ENCODE data around the gene SLC39A8. TPM values are rescaled to one million over a fixed set of nuclear protein-coding genes. Genes with fewer than 3 reads are reported as not detected.
A peak's percentile ranks its signal among the peaks of the same experiment; 100 is the strongest.

Gene SLC39A8
- total RNA-seq, 2 experiments from 2014 or later, result 79.6 to 83.0 TPM

DNA sequence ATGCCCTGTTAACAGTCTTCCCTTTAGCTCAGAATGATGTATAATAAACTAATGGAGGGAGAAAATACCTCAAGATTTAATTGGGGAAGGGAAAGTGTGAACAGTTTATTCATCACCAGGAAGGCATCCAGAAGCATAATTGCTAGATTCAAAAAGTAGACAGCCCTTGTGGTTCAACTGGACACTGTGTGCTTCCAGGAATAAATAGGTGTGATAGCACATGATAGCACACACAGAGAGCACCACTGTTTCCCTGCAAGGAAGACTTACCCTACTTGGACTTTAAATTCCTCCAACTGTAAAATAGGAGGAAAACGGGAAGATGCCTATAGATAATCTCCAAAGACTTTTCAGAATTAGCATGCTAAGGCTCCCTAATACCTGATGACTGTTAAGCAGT lies 27.8 kb downstream of the SLC39A8 start:
- H3K27me3 Mint-ChIP-seq (ENCODE audit: low read depth), result no peaks in the 10 kb centered on the region
- no peak for DNase-seq
- H3K36me3 Mint-ChIP-seq (ENCODE audit: low read depth), result peaks cover 51% of the 10 kb centered on the region
- ChIA-PET CTCF (interaction anchor here (2.3 kb wide), 1 partner anchor 18 kb away, joined by 7 read pairs; no protein-coding TSS in a partner anchor), POLR2A (no interaction called here)
- H3K4me3 Mint-ChIP-seq, result no peak overlapping the region
- H3K4me1 Mint-ChIP-seq (ENCODE audit: low read depth), result peaks cover 18% of the 10 kb centered on the region
- peaks cover 4% of the 10 kb centered on the region for H3K9me3 Mint-ChIP-seq (ENCODE audit: insufficient read depth)
- ATAC-seq, result no peak
- H3K27ac Mint-ChIP-seq, result no peak overlapping the region

DNA sequence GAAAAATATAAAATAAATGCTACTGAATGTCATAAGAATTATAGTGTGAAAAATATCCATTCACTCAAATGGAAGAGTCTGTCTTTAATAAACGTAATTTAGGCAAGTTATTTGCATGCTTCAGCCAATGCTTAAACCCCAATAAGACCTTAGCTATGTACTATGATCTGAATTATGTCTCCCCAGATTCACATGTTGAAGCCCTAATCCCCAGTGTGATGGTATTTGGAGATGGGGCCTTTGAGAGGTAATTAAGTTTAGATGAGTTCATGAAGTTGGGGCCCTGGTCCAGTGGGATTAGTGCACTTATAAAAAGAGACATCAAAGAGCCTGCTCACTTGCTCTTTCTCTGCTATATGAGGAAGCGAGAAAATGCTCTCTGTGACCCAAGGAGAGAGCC lies 28.7 kb downstream of the SLC39A8 start:
- Mint-ChIP-seq H3K27me3 (ENCODE audit: low read depth) (no peaks in the 10 kb centered on the region), H3K9me3 (ENCODE audit: insufficient read depth) (peaks cover 4% of the 10 kb centered on the region), H3K4me3 (no peak overlapping the region), H3K27ac (no peak overlapping the region), H3K4me1 (ENCODE audit: low read depth) (peaks cover 12% of the 10 kb centered on the region), H3K36me3 (ENCODE audit: low read depth) (peaks cover 54% of the 10 kb centered on the region)
- POLR2A ChIA-PET, result interaction anchor here (1.0 kb wide), 1 partner anchor 10 kb away, joined by 3 read pairs; no protein-coding TSS in a partner anchor
- ATAC-seq, result no peak
- CTCF ChIA-PET, result no interaction called here
- no peak for DNase-seq

DNA sequence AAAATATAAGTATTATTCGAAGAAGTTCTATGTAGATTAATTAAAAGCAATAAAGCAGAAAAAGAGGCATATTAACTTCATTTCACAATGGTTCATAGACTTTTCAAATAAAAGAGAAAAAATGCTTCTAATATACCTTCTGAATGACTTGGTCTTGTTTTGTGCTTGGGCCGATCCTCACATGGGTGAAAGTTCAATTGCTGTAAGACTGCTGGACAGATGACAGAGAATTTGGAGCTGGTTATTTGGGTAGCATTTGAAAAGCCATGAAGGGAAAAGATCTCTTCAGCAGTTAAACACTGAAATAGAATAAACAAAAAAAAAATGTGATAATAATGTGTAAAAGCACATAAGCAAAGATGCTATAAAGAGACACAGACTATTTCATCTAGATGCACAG lies 29.8 kb downstream of the SLC39A8 start:
- H3K27ac Mint-ChIP-seq, result no peak overlapping the region
- DNase-seq (no peak), ATAC-seq (no peak)
- ChIA-PET CTCF (interaction anchor here (1.3 to 1.4 kb wide), 2 partner anchors 14 to 16 kb away, joined by 3 to 5 read pairs; no protein-coding TSS in a partner anchor), POLR2A (no interaction called here)
- no peak overlapping the region for H3K4me3 Mint-ChIP-seq
- peaks cover 3% of the 10 kb centered on the region for H3K4me1 Mint-ChIP-seq (ENCODE audit: low read depth)
- H3K36me3 Mint-ChIP-seq (ENCODE audit: low read depth), result peaks cover 51% of the 10 kb centered on the region
- H3K9me3 Mint-ChIP-seq (ENCODE audit: insufficient read depth), result peaks cover 4% of the 10 kb centered on the region
- no peaks in the 10 kb centered on the region for H3K27me3 Mint-ChIP-seq (ENCODE audit: low read depth)

DNA sequence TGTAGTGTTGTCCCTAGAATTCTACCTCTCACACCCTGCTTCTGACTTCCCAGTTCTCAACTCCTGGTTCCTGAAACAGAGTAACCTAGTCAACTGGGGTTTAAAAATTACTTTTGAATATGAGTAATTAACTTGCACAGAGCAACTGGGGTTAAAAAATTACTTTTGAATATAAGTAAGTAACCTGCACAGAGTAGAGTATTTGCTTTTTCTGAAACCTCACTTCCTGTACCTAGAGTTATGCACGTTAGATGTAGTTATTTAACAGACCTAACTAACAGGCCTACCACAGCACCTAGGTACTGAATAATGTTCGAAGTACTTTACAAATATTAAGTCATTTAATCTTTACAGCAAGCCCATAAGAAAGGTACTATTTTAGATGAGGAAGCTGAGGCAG lies 32.9 kb downstream of the SLC39A8 start:
- Mint-ChIP-seq H3K9me3 (ENCODE audit: insufficient read depth) (peaks cover 4% of the 10 kb centered on the region), H3K4me3 (no peak overlapping the region), H3K27ac (no peak overlapping the region), H3K27me3 (ENCODE audit: low read depth) (no peaks in the 10 kb centered on the region), H3K36me3 (ENCODE audit: low read depth) (peaks cover 54% of the 10 kb centered on the region), H3K4me1 (ENCODE audit: low read depth) (peaks cover 16% of the 10 kb centered on the region)
- CTCF ChIA-PET, result no interaction called here
- no peak for DNase-seq
- POLR2A ChIA-PET, result no interaction called here
- ATAC-seq, result no peak

DNA sequence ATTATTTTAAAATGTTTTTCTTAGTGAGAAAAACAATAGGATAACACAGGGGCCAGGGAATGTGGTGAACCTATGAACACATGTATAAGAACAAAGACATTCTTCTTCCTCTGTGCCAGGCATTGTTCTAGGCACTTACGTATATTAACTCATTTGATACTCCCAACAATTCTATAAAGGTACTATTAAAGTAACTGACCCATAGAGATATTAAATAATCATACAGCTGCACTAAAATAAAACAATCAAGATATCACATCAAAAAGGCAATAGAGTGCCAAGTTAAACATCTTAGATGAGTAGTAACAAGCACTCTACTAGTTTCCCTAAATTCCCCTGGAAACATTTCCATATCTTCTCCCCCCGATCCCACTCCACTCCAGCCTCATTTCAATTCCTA lies 33.4 kb downstream of the SLC39A8 start:
- ATAC-seq, result no peak
- peaks cover 16% of the 10 kb centered on the region for H3K4me1 Mint-ChIP-seq (ENCODE audit: low read depth)
- CTCF ChIA-PET, result interaction anchor here (2.6 kb wide), 1 partner anchor 12 kb away, joined by 8 read pairs; no protein-coding TSS in a partner anchor

DNA sequence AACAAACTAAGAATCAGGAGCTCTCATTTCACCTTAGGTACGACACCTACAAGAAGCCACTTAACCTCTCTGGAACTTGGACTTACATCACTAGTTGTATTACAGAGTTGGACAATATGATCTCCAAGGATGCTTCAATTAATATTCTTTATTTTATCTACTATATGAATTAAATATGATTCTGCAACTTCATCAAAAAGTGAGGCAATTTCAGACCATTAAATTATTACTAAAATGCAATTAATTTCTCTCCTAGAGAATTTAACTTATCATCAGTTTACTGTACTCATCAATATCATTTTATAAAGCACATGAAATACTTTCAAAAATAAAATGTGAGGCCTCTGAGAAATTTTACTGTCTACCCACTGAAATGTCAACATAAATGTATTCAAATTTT lies 33.9 kb downstream of the SLC39A8 start:
- H3K27ac Mint-ChIP-seq, result no peak overlapping the region
- DNase-seq (no peak), ATAC-seq (no peak)
- H3K4me3 Mint-ChIP-seq, result no peak overlapping the region
- H3K4me1 Mint-ChIP-seq (ENCODE audit: low read depth), result peaks cover 16% of the 10 kb centered on the region
- CTCF ChIA-PET, result interaction anchor here (2.6 kb wide), 1 partner anchor 12 kb away, joined by 8 read pairs; no protein-coding TSS in a partner anchor
- no peaks in the 10 kb centered on the region for H3K9me3 Mint-ChIP-seq (ENCODE audit: insufficient read depth)
- peaks cover 49% of the 10 kb centered on the region for H3K36me3 Mint-ChIP-seq (ENCODE audit: low read depth)
- POLR2A ChIA-PET, result no interaction called here
- H3K27me3 Mint-ChIP-seq (ENCODE audit: low read depth), result no peaks in the 10 kb centered on the region

More for the DNA sequence above, 33.4 kb downstream of the SLC39A8 start:
- no peaks in the 10 kb centered on the region for H3K27me3 Mint-ChIP-seq (ENCODE audit: low read depth)
- POLR2A ChIA-PET, result no interaction called here
- peaks cover 3% of the 10 kb centered on the region for H3K9me3 Mint-ChIP-seq (ENCODE audit: insufficient read depth)
- H3K36me3 Mint-ChIP-seq (ENCODE audit: low read depth), result peaks cover 49% of the 10 kb centered on the region
- DNase-seq, result no peak
- no peak overlapping the region for H3K27ac Mint-ChIP-seq
- H3K4me3 Mint-ChIP-seq, result no peak overlapping the region

DNA sequence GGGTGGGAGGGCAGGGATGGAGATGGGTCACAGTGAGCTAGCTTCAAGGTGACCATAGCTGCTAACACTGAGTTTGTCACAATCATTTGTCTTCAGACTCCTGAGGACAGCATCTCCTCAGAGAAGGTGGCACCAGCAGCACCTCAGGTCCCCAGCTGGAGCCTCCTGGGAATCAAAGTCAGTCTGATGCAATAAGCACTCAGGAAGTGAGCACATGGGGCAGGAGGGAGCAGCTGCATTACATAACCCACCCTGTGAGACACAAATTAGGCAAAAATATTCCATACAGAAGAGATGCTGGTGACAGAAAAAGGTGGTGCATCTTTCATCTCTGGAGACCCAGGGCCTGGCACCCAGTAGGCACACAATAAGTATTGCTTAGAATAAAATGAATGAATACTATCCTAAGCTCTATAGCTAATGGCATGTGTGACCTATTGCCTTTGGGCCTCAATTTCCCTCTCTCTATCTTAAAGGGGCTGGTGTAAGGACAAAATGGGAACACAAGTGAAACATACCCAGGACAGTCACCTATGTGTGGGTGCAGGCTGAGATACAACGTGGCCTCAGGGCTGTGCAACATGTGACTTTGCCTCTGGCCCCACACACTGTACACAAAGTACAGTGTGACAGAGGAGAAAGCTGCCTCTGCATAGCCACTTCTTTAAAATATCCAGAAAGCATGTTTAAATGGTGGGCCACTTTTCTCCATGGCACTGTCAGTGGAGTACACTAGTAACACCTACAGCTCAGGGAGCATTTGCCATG lies 37.1 kb downstream of the SLC39A8 start:
- no peak for DNase-seq
- peaks cover 16% of the 10 kb centered on the region for H3K4me1 Mint-ChIP-seq (ENCODE audit: low read depth)
- no peak for ATAC-seq
- H3K27me3 Mint-ChIP-seq (ENCODE audit: low read depth), result no peaks in the 10 kb centered on the region
- H3K27ac Mint-ChIP-seq, result peak overlapping the region; percentile 32
- CTCF ChIA-PET, result interaction anchor here (1.4 to 1.6 kb wide), 2 partner anchors 8 to 318 kb away, joined by 4 to 8 read pairs; no protein-coding TSS in a partner anchor
- H3K36me3 Mint-ChIP-seq (ENCODE audit: low read depth), result peaks cover 41% of the 10 kb centered on the region
- no peaks in the 10 kb centered on the region for H3K9me3 Mint-ChIP-seq (ENCODE audit: insufficient read depth)
- POLR2A ChIA-PET, result interaction anchor here (1.1 kb wide), 1 partner anchor 14 kb away, joined by 4 read pairs; no protein-coding TSS in a partner anchor
- H3K4me3 Mint-ChIP-seq, result no peak overlapping the region

DNA sequence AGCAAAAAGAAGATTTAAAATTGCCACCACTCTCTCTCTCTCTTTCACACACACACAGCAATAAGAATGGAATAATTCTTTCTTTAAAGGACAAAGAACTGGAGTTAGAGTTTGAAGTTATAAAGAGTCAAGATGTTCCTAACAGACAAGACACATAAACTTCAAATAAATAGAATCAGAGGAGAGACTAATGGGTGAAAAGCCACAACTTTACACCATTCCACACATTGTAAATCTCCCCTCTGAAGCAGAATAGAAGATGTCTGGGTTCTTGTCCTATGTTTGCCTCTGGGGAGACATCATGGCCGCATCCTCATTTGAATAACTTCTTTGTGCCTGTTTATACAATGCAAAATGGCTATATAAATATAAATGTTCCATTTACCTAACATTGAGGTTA lies 39.6 kb downstream of the SLC39A8 start:
- ATAC-seq (no peak), DNase-seq (no peak)
- Mint-ChIP-seq H3K27ac (no peak overlapping the region), H3K4me1 (ENCODE audit: low read depth) (peaks cover 13% of the 10 kb centered on the region), H3K36me3 (ENCODE audit: low read depth) (peaks cover 37% of the 10 kb centered on the region), H3K4me3 (no peak overlapping the region), H3K27me3 (ENCODE audit: low read depth) (no peaks in the 10 kb centered on the region), H3K9me3 (ENCODE audit: insufficient read depth) (no peaks in the 10 kb centered on the region)
- POLR2A ChIA-PET, result no interaction called here
- CTCF ChIA-PET, result no interaction called here

DNA sequence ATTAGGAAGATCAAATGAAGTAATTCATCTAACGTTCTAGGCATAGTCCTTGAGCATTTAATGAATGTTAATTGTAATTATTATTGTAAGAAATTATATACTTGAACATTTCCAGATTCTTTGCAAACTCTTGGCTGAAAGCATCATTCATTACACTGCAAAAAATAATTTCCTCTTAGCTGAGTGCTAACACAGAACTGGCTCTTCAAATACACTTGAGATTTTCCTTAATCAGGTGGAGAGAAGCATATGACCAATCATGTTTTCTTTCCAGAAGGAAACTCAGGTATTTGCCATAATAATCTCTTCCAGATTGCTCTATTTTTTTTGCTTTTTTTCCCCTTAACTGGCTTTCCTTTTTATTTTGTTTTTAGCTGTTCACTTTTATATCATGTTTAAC lies 42.5 kb downstream of the SLC39A8 start:
- Mint-ChIP-seq H3K27ac (no peak overlapping the region), H3K36me3 (ENCODE audit: low read depth) (peaks cover 25% of the 10 kb centered on the region), H3K4me1 (ENCODE audit: low read depth) (peaks cover 3% of the 10 kb centered on the region), H3K27me3 (ENCODE audit: low read depth) (no peaks in the 10 kb centered on the region), H3K4me3 (no peak overlapping the region), H3K9me3 (ENCODE audit: insufficient read depth) (no peaks in the 10 kb centered on the region)
- DNase-seq (no peak), ATAC-seq (no peak)
- POLR2A ChIA-PET, result no interaction called here
- CTCF ChIA-PET, result interaction anchor here (2.3 to 3.6 kb wide), 2 partner anchors 13 to 42 kb away, joined by 8 to 29 read pairs; partner anchors contain the start of gene SLC39A8

DNA sequence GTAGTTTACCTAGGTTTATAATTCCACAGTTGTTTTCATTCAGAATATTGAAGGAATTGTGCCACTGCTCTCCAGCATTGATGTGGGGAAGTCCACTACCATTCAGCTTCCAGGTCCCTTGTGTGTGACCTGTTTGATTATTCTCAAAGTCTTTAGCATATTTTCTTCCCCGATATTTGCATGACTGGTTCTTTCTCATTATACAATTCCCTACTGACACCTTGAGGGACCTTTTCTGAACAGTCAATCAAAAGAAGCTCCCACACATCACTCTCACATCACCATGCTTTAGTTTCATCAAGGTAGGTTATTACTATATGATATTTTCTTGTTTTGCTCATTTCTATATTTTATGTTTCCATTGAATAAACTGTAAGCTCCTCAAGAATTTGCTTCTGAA lies 44.1 kb downstream of the SLC39A8 start:
- ChIA-PET POLR2A (no interaction called here), CTCF (interaction anchor here (0.9 to 3.6 kb wide), 7 partner anchors 11 to 129 kb away, joined by 3 to 29 read pairs (median 3); no protein-coding TSS in a partner anchor)
- no peaks in the 10 kb centered on the region for H3K4me1 Mint-ChIP-seq (ENCODE audit: low read depth)
- H3K27ac Mint-ChIP-seq, result no peak overlapping the region
- H3K4me3 Mint-ChIP-seq, result no peak overlapping the region
- ATAC-seq (no peak), DNase-seq (no peak)
- H3K36me3 Mint-ChIP-seq (ENCODE audit: low read depth), result peaks cover 33% of the 10 kb centered on the region
- no peaks in the 10 kb centered on the region for H3K27me3 Mint-ChIP-seq (ENCODE audit: low read depth)
- H3K9me3 Mint-ChIP-seq (ENCODE audit: insufficient read depth), result no peaks in the 10 kb centered on the region

DNA sequence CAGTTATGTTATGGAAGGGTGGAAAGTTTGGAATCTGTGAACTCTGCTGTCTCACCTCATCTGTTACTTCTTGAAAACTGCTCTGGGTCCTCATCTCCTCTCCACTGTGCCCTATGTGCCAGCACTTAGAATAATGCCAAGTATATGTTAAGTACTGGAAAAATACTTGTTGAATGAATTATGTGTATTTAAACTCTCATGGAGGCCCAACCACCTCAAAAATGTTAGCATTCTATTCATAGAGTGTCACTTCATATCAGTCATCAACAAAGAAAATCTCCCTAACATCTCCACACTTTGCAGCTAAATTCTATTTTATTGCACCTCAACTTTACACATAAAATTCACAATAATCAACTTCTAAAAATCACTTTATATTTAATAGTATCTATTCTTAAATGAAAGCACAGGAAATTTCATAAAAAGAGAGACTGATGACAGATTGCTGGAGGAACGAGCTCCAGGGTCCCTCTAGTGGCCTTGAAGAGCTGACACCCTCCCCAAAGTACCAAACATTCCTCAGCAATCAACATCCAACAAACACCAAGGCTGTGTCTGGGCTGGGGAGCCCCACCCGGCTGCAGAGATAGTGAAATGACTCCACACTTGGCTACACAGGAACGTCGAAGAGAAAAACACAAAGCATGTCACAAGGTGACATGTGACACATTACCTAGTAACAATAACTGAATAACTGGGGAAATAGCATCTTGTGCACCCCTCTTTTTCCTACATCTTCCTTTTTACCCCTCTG lies 45.8 kb downstream of the SLC39A8 start:
- ChIA-PET CTCF (interaction anchor here (0.6 to 3.6 kb wide), 16 partner anchors 9 to 1196 kb away, joined by 3 to 29 read pairs (median 5); no protein-coding TSS in a partner anchor), POLR2A (no interaction called here)
- ATAC-seq (peak; percentile 67), DNase-seq (peak; percentile 35)
- no peaks in the 10 kb centered on the region for H3K4me1 Mint-ChIP-seq (ENCODE audit: low read depth)
- no peaks in the 10 kb centered on the region for H3K9me3 Mint-ChIP-seq (ENCODE audit: insufficient read depth)
- H3K36me3 Mint-ChIP-seq (ENCODE audit: low read depth), result peaks cover 30% of the 10 kb centered on the region
- no peaks in the 10 kb centered on the region for H3K27me3 Mint-ChIP-seq (ENCODE audit: low read depth)
- H3K4me3 Mint-ChIP-seq, result no peak overlapping the region
- H3K27ac Mint-ChIP-seq, result no peak overlapping the region

DNA sequence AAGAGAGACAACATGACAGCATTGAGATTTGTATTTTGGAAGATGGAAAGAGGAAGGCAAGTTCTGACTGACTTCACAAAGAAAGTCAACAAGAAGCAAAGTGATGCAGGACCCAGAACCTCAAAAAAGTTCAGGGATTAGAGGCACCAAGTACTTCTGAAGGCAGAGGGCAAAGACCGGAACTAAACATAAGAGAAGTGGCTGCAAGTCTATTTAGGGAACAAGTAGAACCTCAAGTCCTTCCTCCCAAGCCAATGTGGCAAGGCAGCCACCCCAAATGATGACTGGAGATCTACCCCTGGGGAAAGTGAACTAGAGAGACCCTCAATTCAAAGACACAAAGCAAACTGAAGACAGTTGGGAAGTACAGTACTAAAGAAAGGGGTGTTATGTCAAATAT lies 46.6 kb downstream of the SLC39A8 start:
- H3K4me1 Mint-ChIP-seq (ENCODE audit: low read depth), result no peaks in the 10 kb centered on the region
- H3K4me3 Mint-ChIP-seq, result no peak overlapping the region
- peaks cover 30% of the 10 kb centered on the region for H3K36me3 Mint-ChIP-seq (ENCODE audit: low read depth)
- ChIA-PET POLR2A (no interaction called here), CTCF (no interaction called here)
- no peak overlapping the region for H3K27ac Mint-ChIP-seq
- DNase-seq (no peak), ATAC-seq (no peak)
- H3K9me3 Mint-ChIP-seq (ENCODE audit: insufficient read depth), result no peaks in the 10 kb centered on the region
- H3K27me3 Mint-ChIP-seq (ENCODE audit: low read depth), result no peaks in the 10 kb centered on the region
